Esophagus squamous epithelium (tissue), 4 donors: ENCODE measurements around the gene ANKRD1.

Experiments
- POLR2A ChIP-seq, 4 donors: fragments of 450-650 bp; IDR thresholded peaks; one replicate each; pipeline ENCODE4 v1.6.1; 2017; ENCODE audit warnings: antibody characterized with exemption in 4 of 4, mild to moderate bottlenecking in 4 of 4, moderate library complexity in 3 of 4
- TF ChIP-seq, protein P1 (sequence below), 6 experiments: fragments of 450-650 bp in 4 of 6; fragments of 200-600 bp in 2 of 6; sonication (generic) in 2 of 6; IDR thresholded peaks; one replicate each; pipeline ENCODE4 v1.5.1; 2016 to 2019; ENCODE audit warnings: antibody characterized with exemption in 6 of 6, mild to moderate bottlenecking in 4 of 6, moderate library complexity in 4 of 6

DNA sequence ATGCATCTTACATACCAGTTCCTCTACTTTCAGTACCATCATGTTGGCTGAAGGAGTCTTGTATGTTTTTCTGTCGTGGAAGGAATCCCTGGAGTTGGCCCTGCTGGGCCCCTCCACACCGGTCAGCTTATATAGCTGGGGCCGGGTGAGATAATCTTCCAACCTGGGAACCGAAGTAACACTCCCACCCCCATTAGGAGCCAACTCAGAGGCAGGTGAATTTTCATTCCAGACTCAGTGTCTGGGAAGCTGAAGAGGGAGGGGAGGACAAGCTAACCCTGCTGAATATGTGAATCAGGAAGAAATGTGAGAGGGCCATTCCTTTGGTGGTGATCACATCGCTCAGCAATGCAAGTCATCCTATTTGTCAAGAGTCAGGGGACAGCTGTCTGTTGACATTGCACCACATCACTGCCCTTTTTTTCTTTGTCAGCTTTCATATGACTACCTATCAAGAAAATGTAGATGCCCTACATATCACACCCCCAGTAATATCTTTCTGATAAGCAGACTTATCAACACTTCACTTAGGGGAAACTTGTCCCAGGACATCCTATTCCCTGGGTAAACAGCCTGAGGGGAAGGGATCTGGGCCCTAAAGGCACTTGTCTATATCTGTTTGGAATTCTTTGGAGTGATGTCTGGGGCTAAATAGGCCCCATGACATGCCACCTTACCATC, at the start of gene ANKRD1:
- no peak for TF ChIP-seq POLR2A (IDR thresholded peaks at IDR 0.05)
- TF ChIP-seq, protein P1, sequence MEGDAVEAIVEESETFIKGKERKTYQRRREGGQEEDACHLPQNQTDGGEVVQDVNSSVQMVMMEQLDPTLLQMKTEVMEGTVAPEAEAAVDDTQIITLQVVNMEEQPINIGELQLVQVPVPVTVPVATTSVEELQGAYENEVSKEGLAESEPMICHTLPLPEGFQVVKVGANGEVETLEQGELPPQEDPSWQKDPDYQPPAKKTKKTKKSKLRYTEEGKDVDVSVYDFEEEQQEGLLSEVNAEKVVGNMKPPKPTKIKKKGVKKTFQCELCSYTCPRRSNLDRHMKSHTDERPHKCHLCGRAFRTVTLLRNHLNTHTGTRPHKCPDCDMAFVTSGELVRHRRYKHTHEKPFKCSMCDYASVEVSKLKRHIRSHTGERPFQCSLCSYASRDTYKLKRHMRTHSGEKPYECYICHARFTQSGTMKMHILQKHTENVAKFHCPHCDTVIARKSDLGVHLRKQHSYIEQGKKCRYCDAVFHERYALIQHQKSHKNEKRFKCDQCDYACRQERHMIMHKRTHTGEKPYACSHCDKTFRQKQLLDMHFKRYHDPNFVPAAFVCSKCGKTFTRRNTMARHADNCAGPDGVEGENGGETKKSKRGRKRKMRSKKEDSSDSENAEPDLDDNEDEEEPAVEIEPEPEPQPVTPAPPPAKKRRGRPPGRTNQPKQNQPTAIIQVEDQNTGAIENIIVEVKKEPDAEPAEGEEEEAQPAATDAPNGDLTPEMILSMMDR (IDR thresholded peaks at IDR 0.05) = no peak
